Colonic mucosa (tissue), 4 donors: ENCODE data around the gene IFT81. TPM values are rescaled to one million over a fixed set of nuclear protein-coding genes. Genes with fewer than 3 reads are reported as not detected.
"Not testable (repeated sequence)": the region's sequence is repeated elsewhere in the genome, so short reads cannot be mapped to it uniquely, and the experiment has no call there.

ENCODE experiments used
- DNase-seq: peaks from one replicate; pipeline ENCODE4 v3.0.0-alpha.2; 2020
- H3K27ac ChIP-seq: fragments of 200-600 bp; one replicate; pipeline ENCODE4 v1.8.0; 2021
- H3K27me3 ChIP-seq: fragments of 200-600 bp; one replicate; pipeline ENCODE4 v1.8.0; 2021
- H3K36me3 ChIP-seq: fragments of 200-600 bp; one replicate; pipeline ENCODE4 v1.8.0; 2021
- H3K4me1 ChIP-seq: fragments of 200-600 bp; one replicate; pipeline ENCODE4 v1.8.0; 2021; ENCODE audit warnings: mild to moderate bottlenecking
- H3K4me3 ChIP-seq: fragments of 200-600 bp; one replicate; pipeline ENCODE4 v1.8.0; 2021
- H3K9ac ChIP-seq, 2 donors: one replicate each; pipeline ENCODE4 v1.7.0; 2013; ENCODE audit warnings: control low read depth in 2 of 2, low read depth in 2 of 2, low read length in 2 of 2
- H3K9me3 ChIP-seq: fragments of 200-600 bp; one replicate; pipeline ENCODE4 v1.8.0; 2021
- intact Hi-C: fragments of 100-400 bp; cut with DNase I; formaldehyde crosslinking; loops from one replicate; pipeline ENCODE4 v1.14.1; 2022
- total RNA-seq, 2 donors: library from RNA; stranded (reverse); fragmentation: NEBNext Ultra II Directional in 1 of 2; extraction: Animal tissue kit (Norgen Biotek cat#: 25700) in 1 of 2; gene quantifications; one replicate each; pipeline ENCODE4 v1.2.1, GENCODE V29; 2021
- TF ChIP-seq, protein P1 (sequence below): fragments of 200-600 bp; IDR thresholded peaks from one replicate; pipeline ENCODE4 v1.8.0; 2022; ENCODE audit warnings: antibody characterized with exemption, mild to moderate bottlenecking
- donor health status: healthy.
- donor health status: DM: no; HTN: no; CAD: no.
- donor health status: DM: no; HTN: no; CAD: no.

Gene IFT81
- total RNA-seq, 2 donors from 2014 or later, result 4.2 to 5.3 TPM

- TF ChIP-seq, protein P1, sequence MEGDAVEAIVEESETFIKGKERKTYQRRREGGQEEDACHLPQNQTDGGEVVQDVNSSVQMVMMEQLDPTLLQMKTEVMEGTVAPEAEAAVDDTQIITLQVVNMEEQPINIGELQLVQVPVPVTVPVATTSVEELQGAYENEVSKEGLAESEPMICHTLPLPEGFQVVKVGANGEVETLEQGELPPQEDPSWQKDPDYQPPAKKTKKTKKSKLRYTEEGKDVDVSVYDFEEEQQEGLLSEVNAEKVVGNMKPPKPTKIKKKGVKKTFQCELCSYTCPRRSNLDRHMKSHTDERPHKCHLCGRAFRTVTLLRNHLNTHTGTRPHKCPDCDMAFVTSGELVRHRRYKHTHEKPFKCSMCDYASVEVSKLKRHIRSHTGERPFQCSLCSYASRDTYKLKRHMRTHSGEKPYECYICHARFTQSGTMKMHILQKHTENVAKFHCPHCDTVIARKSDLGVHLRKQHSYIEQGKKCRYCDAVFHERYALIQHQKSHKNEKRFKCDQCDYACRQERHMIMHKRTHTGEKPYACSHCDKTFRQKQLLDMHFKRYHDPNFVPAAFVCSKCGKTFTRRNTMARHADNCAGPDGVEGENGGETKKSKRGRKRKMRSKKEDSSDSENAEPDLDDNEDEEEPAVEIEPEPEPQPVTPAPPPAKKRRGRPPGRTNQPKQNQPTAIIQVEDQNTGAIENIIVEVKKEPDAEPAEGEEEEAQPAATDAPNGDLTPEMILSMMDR, result no peak
- no peaks in the 10 kb centered on the region for H3K36me3 ChIP-seq
- H3K4me1 ChIP-seq, result no peaks in the 10 kb centered on the region
- no peak overlapping the region for H3K27ac ChIP-seq
- no peak for DNase-seq
- H3K9me3 ChIP-seq, result no peaks in the 10 kb centered on the region
- no peaks in the 10 kb centered on the region for H3K27me3 ChIP-seq
- no peak overlapping the region for H3K9ac ChIP-seq
- intact Hi-C loops, result no loop called here
- H3K4me3 ChIP-seq, result no peak overlapping the region
Observed at GRCh38 chr12:110199339-110200123, 75.4 kb downstream of the IFT81 start.

GRCh38 chr12:110200124-110200417 is 75.9 kb downstream of the IFT81 start:
- intact Hi-C loops, result no loop called here
- H3K9ac ChIP-seq, result no peak overlapping the region
- TF ChIP-seq, protein P1, result no peak

GRCh38 chr12:110201995-110202394 is 77.8 kb downstream of the IFT81 start:
- Histone ChIP-seq H3K9me3 (no peaks in the 10 kb centered on the region), H3K4me1 (no peaks in the 10 kb centered on the region), H3K36me3 (no peaks in the 10 kb centered on the region), H3K27me3 (no peaks in the 10 kb centered on the region), H3K9ac (no peak overlapping the region), H3K4me3 (no peak overlapping the region), H3K27ac (no peak overlapping the region)
- no peak for DNase-seq
- intact Hi-C loops, result no loop called here
- TF ChIP-seq, protein P1, result no peak

More at GRCh38 chr12:110200124-110200417, 75.9 kb downstream of the IFT81 start:
- H3K27me3 ChIP-seq, result no peaks in the 10 kb centered on the region
- H3K4me3 ChIP-seq, result no peak overlapping the region
- no peak overlapping the region for H3K27ac ChIP-seq
- no peaks in the 10 kb centered on the region for H3K9me3 ChIP-seq
- H3K36me3 ChIP-seq, result no peaks in the 10 kb centered on the region
- H3K4me1 ChIP-seq, result no peaks in the 10 kb centered on the region
- DNase-seq, result no peak

GRCh38 chr12:110203546-110203945 is 79.4 kb downstream of the IFT81 start:
- Histone ChIP-seq H3K4me1 (no peaks in the 10 kb centered on the region), H3K36me3 (no peaks in the 10 kb centered on the region)
- intact Hi-C loops, result no loop called here

GRCh38 chr12:110205931-110206330 is 81.8 kb downstream of the IFT81 start:
- no peak overlapping the region for H3K27ac ChIP-seq
- H3K36me3 ChIP-seq, result no peaks in the 10 kb centered on the region
- H3K4me1 ChIP-seq, result no peaks in the 10 kb centered on the region
- no peaks in the 10 kb centered on the region for H3K9me3 ChIP-seq
- intact Hi-C loops, result no loop called here
- no peak overlapping the region for H3K4me3 ChIP-seq
- TF ChIP-seq, protein P1, result no peak
- H3K27me3 ChIP-seq, result no peaks in the 10 kb centered on the region
- DNase-seq, result no peak
- H3K9ac ChIP-seq, result no peak overlapping the region

More at GRCh38 chr12:110203546-110203945, 79.4 kb downstream of the IFT81 start:
- Histone ChIP-seq H3K4me3 (no peak overlapping the region), H3K9me3 (no peaks in the 10 kb centered on the region), H3K9ac (peak overlapping the region in 1 of 2 donors; percentile 24), H3K27me3 (no peaks in the 10 kb centered on the region), H3K27ac (no peak overlapping the region)
- TF ChIP-seq, protein P1, result no peak
- no peak for DNase-seq

DNA sequence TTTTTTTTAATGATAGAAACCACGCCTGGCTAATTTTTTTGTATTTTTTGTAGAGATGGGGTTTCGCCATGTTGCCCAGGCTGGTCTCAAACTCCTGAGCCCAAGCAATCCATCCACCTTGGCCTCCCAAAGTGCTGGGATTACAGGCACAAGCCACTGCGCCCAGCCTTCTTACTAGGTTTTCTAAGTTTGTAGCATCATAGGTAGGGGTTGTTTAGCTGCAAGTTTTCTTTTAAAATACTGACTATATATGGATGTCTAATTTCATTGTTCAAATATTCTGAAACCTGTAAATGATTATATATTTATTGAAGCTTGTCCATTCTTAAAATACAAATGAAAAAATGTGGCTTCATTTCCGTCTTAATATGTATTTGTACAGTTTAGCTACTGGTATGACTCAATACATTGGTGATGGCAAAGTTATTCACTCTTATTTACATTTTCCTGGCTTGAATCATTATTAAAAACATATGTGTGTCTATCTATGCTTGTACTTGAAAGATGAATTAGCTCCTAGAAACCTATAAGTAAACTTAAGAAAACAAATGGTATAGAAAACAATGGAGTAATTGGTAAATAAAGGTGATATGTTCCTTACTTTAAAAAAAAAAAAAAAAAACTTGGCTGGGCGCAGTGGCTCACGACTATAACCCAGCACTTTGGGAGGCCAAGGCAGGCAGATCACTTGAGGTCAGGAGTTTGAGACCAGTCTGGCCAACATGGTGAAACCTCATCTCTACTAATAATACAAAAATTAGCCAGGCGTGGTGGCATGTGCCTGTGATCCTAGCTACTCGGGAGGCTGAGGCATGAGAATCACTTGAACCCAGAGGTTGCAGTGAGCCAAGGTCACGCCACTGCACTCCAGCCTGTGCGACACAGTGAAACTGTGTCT is 87.7 kb downstream of the IFT81 start:
- not testable (repeated sequence) for H3K9me3 ChIP-seq, H3K4me3 ChIP-seq, H3K36me3 ChIP-seq, H3K4me1 ChIP-seq, H3K27me3 ChIP-seq, H3K27ac ChIP-seq, H3K9ac ChIP-seq, DNase-seq
- intact Hi-C loops, result loop anchor here (10.0 kb wide), 1 partner anchor 1143 kb away; no protein-coding TSS in a partner anchor
